SK-N-SH (cell line): ENCODE data around the gene PABPC1L. TPM values are rescaled to one million over a fixed set of nuclear protein-coding genes. Genes with fewer than 3 reads are reported as not detected.
A peak's percentile ranks its signal among the peaks of the same experiment; 100 is the strongest.

ENCODE experiments used
- CTCF ChIA-PET: fragments of 300-600, 350-600 bp; formaldehyde crosslinking; extraction: SDS; loops from one replicate; lab custom pipeline; 2021; lab: Yijun Ruan, JAX
- POLR2A ChIA-PET: fragments of 350-600 bp; sonication (Branson Sonifier 250); formaldehyde crosslinking; extraction: SDS; loops from one replicate; lab custom pipeline; 2020; ENCODE audit warnings: antibody characterized with exemption, inconsistent platforms; lab: Yijun Ruan, JAX
- DNase-seq: peaks from one replicate; pipeline ENCODE4 v3.0.0; 2012
- H2AFZ ChIP-seq: fragments of 200-600 bp; sonication (generic); 2 replicates; pipeline ENCODE4 v1.8.1; 2016; ENCODE audit warnings: antibody characterized with exemption, mild to moderate bottlenecking, low read depth
- H3F3A ChIP-seq: fragments of 200-600 bp; sonication (generic); replicated peaks from 2 replicates; pipeline ENCODE3; 2016; ENCODE audit warnings: antibody characterized with exemption, mild to moderate bottlenecking; ENCODE audit not compliant: insufficient read depth
- H3K27ac ChIP-seq, 2 experiments: fragments of 200-500 bp in 1 of 2; fragments of 200-600 bp in 1 of 2; sonication (Bioruptor generic) in 1 of 2; sonication (generic), shearing (Covaris generic) in 1 of 2; 2 replicates each; pipeline versions ENCODE4 v1.5.1 to v1.6.1; 2014 to 2016; ENCODE audit warnings: low read depth in 2 of 2, inconsistent platforms in 1 of 2, low read length in 1 of 2, mild to moderate bottlenecking in 1 of 2, mixed read lengths in 1 of 2
- H3K27me3 ChIP-seq: fragments of 200-600 bp; sonication (generic), shearing (Covaris generic); 2 replicates; pipeline ENCODE4 v1.6.1; 2016; ENCODE audit warnings: mixed run types; ENCODE audit not compliant: insufficient read depth
- H3K36me3 ChIP-seq, 2 experiments: fragments of 200-500 bp in 1 of 2; fragments of 200-600 bp in 1 of 2; sonication (Bioruptor generic) in 1 of 2; sonication (generic) in 1 of 2; replicated peaks in 1 of 2; 2 replicates each; pipeline versions ENCODE3 to v1.5.1; 2014 to 2016; ENCODE audit warnings: low read length in 1 of 2, mild to moderate bottlenecking in 1 of 2; ENCODE audit not compliant: insufficient read depth in 2 of 2, control insufficient read depth in 1 of 2
- H3K4me1 ChIP-seq, 2 experiments: fragments of 200-500 bp in 1 of 2; fragments of 200-600 bp in 1 of 2; sonication (Bioruptor generic) in 1 of 2; sonication (generic), shearing (Covaris generic) in 1 of 2; 2 replicates each; pipeline versions ENCODE4 v1.5.1 to v1.6.1; 2014 to 2016; ENCODE audit warnings: low read depth in 1 of 2, low read length in 1 of 2, mixed run types in 1 of 2; ENCODE audit not compliant: insufficient read depth in 2 of 2, control insufficient read depth in 1 of 2
- H3K4me2 ChIP-seq: fragments of 200-600 bp; sonication (generic), shearing (Covaris generic); 2 replicates; pipeline ENCODE4 v1.6.1; 2017; ENCODE audit warnings: mixed run types
- H3K4me3 ChIP-seq, 2 experiments: fragments of 200-500 bp in 1 of 2; fragments of 200-600 bp in 1 of 2; sonication (Bioruptor generic) in 1 of 2; sonication (generic), shearing (Covaris generic) in 1 of 2; 2 replicates each; pipeline versions ENCODE4 v1.5.1 to v1.8.1; 2014 to 2016; ENCODE audit warnings: low read depth in 2 of 2, inconsistent platforms in 1 of 2, low read length in 1 of 2, mild to moderate bottlenecking in 1 of 2, mixed read lengths in 1 of 2, moderate library complexity in 1 of 2
- H3K79me2 ChIP-seq: fragments of 200-600 bp; sonication (generic); 2 replicates; pipeline ENCODE4 v1.8.1; 2017; ENCODE audit warnings: mild to moderate bottlenecking; ENCODE audit not compliant: insufficient read depth
- H3K9ac ChIP-seq: fragments of 200-600 bp; sonication (generic); 2 replicates; pipeline ENCODE4 v1.6.1; 2017; ENCODE audit warnings: mixed run types
- H3K9me2 ChIP-seq: fragments of 200-600 bp; sonication (generic); 2 replicates; pipeline ENCODE4 v1.6.1; 2017; ENCODE audit warnings: mixed run types
- H3K9me3 ChIP-seq: fragments of 200-600 bp; sonication (generic); 2 replicates; pipeline ENCODE4 v1.6.1; 2017; ENCODE audit warnings: mixed run types, mild to moderate bottlenecking, moderate library complexity
- H4K20me1 ChIP-seq: fragments of 200-600 bp; sonication (generic); 2 replicates; pipeline ENCODE4 v1.6.1; 2017; ENCODE audit warnings: mild to moderate bottlenecking, mixed run types; ENCODE audit not compliant: insufficient read depth
- FOSL2 ChIP-seq: IDR thresholded peaks from 2 replicates; pipeline ENCODE4 v1.4.0; 2012; ENCODE audit warnings: low read depth, mild to moderate bottlenecking, moderate library complexity, borderline replicate concordance
- GATA2 ChIP-seq: sonication (generic); formaldehyde crosslinking; IDR thresholded peaks from 2 replicates; pipeline ENCODE4 v1.5.0; 2020; ENCODE audit warnings: mild to moderate bottlenecking, missing genetic modification reagents
- POLR2AphosphoS5 ChIP-seq: IDR thresholded peaks from 2 replicates; pipeline ENCODE4 v1.6.1; 2012; ENCODE audit warnings: low read depth, low read length
- SMC3 ChIP-seq: IDR thresholded peaks from 2 replicates; pipeline ENCODE4 v1.6.1; 2012; ENCODE audit warnings: low read depth, low read length, improper control_type of control experiment
- YY1 ChIP-seq: IDR thresholded peaks from 2 replicates; pipeline ENCODE4 v1.4.0; 2012; ENCODE audit warnings: low read depth, mild to moderate bottlenecking
- WGBS: methylation state at CpG from one replicate; pipeline ENCODE4 v1.1.6; 2017; ENCODE audit warnings: low lambda C conversion rate; 5-methylcytosine and 5-hydroxymethylcytosine counted together
- polyA plus RNA-seq, 3 experiments: library from polyadenylated mRNA; depleted of rRNA; stranded (reverse); fragments of >200 nt; gene quantifications; 2 replicates each; pipeline ENCODE4 v1.2.3, GENCODE V29; 2012
- TF ChIP-seq, protein P1 (sequence below): fragments of 150-350 bp; IDR thresholded peaks from 2 replicates; pipeline ENCODE4 v1.6.1; 2017; ENCODE audit warnings: antibody characterized with exemption, low read length, low read depth, borderline replicate concordance
- TF ChIP-seq, protein P2 (sequence below): IDR thresholded peaks from 2 replicates; pipeline ENCODE4 v1.4.0; 2012; ENCODE audit warnings: low read depth, borderline replicate concordance
- TF ChIP-seq, protein P3 (sequence below): IDR thresholded peaks from 2 replicates; pipeline ENCODE4 v1.6.1; 2012; ENCODE audit warnings: mild to moderate bottlenecking, low read depth, low read length, moderate library complexity
- TF ChIP-seq, protein P4 (sequence below): IDR thresholded peaks from 2 replicates; pipeline ENCODE4 v1.4.0; 2012; ENCODE audit warnings: low read depth

Gene PABPC1L
- polyA plus RNA-seq, 1 of the 3 experiments (the other 2 are of a cell fraction) = 205 TPM

DNA sequence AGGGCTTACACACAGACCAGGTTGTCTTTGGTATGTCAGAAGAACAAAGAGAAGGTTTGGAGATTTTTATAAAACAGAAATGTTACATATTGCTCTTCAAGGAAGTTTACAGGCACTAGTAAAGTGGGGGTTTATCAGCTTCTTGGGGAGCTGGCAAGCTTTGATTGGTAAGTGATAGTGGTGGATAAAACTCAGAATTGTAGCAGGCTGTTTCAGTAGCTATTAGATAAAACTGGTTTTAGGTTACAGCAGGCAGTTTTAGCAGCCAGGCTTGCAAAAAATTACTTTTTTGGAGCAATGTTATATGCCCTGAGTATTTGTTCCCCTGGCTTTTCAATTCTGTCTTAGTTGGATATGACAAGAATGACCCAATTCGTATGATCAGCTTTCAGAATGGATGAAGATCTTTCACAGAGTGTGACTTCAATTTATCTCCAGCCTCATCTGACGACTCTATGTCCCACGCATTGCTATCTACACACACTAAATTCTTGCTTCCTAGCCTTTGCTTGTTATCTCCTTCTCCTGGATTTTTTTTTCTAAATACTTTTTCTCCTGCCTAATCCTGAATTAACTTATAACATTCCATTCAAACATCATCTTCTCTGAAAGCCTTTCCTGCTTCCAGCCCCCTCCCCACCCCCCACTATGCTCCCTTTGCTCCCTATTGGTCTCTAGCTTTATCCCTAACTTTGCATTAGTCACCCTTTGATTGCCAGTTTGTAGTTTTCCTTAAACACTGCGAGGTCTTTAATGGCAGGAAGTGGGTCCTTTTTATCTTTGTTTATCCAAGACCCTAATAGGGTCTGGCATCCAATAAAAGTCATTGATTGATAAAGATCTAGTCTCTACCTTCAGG lies 51.4 kb downstream of the PABPC1L start:
- Histone ChIP-seq H3K9me3 (no peaks in the 10 kb centered on the region), H3K4me1 (peaks cover 21 to 24% of the 10 kb centered on the region in 2 experiments)
- CTCF ChIA-PET = interaction anchor here (0.7 to 0.8 kb wide), 3 partner anchors 10 to 134 kb away, joined by 3 read pairs; no protein-coding TSS in a partner anchor
- TF ChIP-seq, protein P1, sequence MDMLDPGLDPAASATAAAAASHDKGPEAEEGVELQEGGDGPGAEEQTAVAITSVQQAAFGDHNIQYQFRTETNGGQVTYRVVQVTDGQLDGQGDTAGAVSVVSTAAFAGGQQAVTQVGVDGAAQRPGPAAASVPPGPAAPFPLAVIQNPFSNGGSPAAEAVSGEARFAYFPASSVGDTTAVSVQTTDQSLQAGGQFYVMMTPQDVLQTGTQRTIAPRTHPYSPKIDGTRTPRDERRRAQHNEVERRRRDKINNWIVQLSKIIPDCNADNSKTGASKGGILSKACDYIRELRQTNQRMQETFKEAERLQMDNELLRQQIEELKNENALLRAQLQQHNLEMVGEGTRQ = no peak
- TF ChIP-seq, protein P2, sequence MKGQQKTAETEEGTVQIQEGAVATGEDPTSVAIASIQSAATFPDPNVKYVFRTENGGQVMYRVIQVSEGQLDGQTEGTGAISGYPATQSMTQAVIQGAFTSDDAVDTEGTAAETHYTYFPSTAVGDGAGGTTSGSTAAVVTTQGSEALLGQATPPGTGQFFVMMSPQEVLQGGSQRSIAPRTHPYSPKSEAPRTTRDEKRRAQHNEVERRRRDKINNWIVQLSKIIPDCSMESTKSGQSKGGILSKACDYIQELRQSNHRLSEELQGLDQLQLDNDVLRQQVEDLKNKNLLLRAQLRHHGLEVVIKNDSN = no peak
- TF ChIP-seq, protein P3, sequence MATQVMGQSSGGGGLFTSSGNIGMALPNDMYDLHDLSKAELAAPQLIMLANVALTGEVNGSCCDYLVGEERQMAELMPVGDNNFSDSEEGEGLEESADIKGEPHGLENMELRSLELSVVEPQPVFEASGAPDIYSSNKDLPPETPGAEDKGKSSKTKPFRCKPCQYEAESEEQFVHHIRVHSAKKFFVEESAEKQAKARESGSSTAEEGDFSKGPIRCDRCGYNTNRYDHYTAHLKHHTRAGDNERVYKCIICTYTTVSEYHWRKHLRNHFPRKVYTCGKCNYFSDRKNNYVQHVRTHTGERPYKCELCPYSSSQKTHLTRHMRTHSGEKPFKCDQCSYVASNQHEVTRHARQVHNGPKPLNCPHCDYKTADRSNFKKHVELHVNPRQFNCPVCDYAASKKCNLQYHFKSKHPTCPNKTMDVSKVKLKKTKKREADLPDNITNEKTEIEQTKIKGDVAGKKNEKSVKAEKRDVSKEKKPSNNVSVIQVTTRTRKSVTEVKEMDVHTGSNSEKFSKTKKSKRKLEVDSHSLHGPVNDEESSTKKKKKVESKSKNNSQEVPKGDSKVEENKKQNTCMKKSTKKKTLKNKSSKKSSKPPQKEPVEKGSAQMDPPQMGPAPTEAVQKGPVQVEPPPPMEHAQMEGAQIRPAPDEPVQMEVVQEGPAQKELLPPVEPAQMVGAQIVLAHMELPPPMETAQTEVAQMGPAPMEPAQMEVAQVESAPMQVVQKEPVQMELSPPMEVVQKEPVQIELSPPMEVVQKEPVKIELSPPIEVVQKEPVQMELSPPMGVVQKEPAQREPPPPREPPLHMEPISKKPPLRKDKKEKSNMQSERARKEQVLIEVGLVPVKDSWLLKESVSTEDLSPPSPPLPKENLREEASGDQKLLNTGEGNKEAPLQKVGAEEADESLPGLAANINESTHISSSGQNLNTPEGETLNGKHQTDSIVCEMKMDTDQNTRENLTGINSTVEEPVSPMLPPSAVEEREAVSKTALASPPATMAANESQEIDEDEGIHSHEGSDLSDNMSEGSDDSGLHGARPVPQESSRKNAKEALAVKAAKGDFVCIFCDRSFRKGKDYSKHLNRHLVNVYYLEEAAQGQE = no peak
- TF ChIP-seq POLR2AphosphoS5 (no peak), SMC3 (no peak), FOSL2 (no peak), YY1 (no peak), GATA2 (CRISPR knock-in tag) (no peak)
- TF ChIP-seq, protein P4, sequence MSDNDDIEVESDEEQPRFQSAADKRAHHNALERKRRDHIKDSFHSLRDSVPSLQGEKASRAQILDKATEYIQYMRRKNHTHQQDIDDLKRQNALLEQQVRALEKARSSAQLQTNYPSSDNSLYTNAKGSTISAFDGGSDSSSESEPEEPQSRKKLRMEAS = no peak
- TF ChIP-seq, all 33 proteins: peak for 0
- POLR2A ChIA-PET = no interaction called here
- WGBS = 48% methylated on average over 4 of the region's 4 CpGs
- H3K9ac ChIP-seq = no peak overlapping the region; the same call in 1 of the 2 replicates
- peak overlapping the region in 1 of 2 experiments; percentile 70; a peak in 2 of 4 replicates for H3K27ac ChIP-seq
- H4K20me1 ChIP-seq = peaks cover 16% of the 10 kb centered on the region
- H3K4me3 ChIP-seq = no peak overlapping the region
- H3K36me3 ChIP-seq = peaks cover under 1 to 4% of the 10 kb centered on the region in 2 experiments
- H3K27me3 ChIP-seq = no peaks in the 10 kb centered on the region
- H3K9me2 ChIP-seq = no peaks in the 10 kb centered on the region
- no peak for DNase-seq
- peak overlapping the region; percentile 71 for H2AFZ ChIP-seq
- H3K79me2 ChIP-seq = peaks cover 34% of the 10 kb centered on the region
- H3K4me2 ChIP-seq = peak overlapping the region; percentile 96; the same call in 1 of the 2 replicates
- H3F3A ChIP-seq = peaks cover 26% of the 10 kb centered on the region
